A673 (cell line): Measurements from ENCODE around the gene PRKG1. TPM values are rescaled to one million over a fixed set of nuclear protein-coding genes. Genes with fewer than 3 reads are reported as not detected.

Experiments used
- BruUV-seq: library from RNA; stranded (reverse); fragments of 400-500 nt; replicated peaks from 2 replicates; lab custom pipeline; 2021; lab: Mats Ljungman, UMichigan
- CTCF ChIA-PET: fragments of 300-600 bp; sonication (Branson Sonifier 250); formaldehyde crosslinking; loops from one replicate; lab custom pipeline; 2022; ENCODE audit warnings: antibody characterized with exemption; lab: Charles Lee
- POLR2A ChIA-PET: fragments of 300-600 bp; sonication (Branson Sonifier 250); formaldehyde crosslinking; loops from one replicate; lab custom pipeline; 2022; ENCODE audit warnings: antibody characterized with exemption; ENCODE audit not compliant: low non-redundant PET; lab: Charles Lee
- DNase-seq: peaks from one replicate; pipeline ENCODE4 v3.0.0-alpha.2; 2015; ENCODE audit warnings: low spot score
- H3K27ac ChIP-seq: fragments of 200-600 bp; sonication (generic); 2 replicates; pipeline ENCODE4 v1.5.1; 2016; ENCODE audit warnings: mixed run types, low read depth, mild to moderate bottlenecking, mixed read lengths, antibody characterized with exemption, low read length; ENCODE audit not compliant: poor library complexity, severe bottlenecking
- H3K27me3 ChIP-seq: fragments of 200-600 bp; sonication (generic); replicated peaks from 2 replicates; pipeline ENCODE4 v1.6.1; 2017; ENCODE audit warnings: mixed run types, low read depth, mild to moderate bottlenecking, mixed read lengths, antibody characterized with exemption, low read length; ENCODE audit not compliant: insufficient read depth, poor library complexity
- H3K36me3 ChIP-seq: fragments of 200-600 bp; sonication (generic); 2 replicates; pipeline ENCODE4 v1.6.1; 2016; ENCODE audit warnings: mixed run types, mild to moderate bottlenecking, mixed read lengths, antibody characterized with exemption, low read length; ENCODE audit not compliant: insufficient read depth, poor library complexity, severe bottlenecking
- H3K4me1 ChIP-seq: fragments of 200-600 bp; sonication (generic); 2 replicates; pipeline ENCODE4 v1.6.1; 2017; ENCODE audit warnings: mixed run types, mild to moderate bottlenecking, mixed read lengths, antibody characterized with exemption, low read length; ENCODE audit not compliant: insufficient read depth, poor library complexity, severe bottlenecking
- H3K4me3 ChIP-seq: fragments of 200-600 bp; sonication (generic); 2 replicates; pipeline ENCODE4 v1.5.1; 2016; ENCODE audit warnings: low read depth, mixed run types, mild to moderate bottlenecking, mixed read lengths, low read length; ENCODE audit not compliant: poor library complexity, severe bottlenecking
- H3K9me3 ChIP-seq: fragments of 200-600 bp; sonication (generic); 2 replicates; pipeline ENCODE4 v1.6.1; 2016; ENCODE audit warnings: mixed run types, low read depth, mild to moderate bottlenecking, mixed read lengths, antibody characterized with exemption, low read length; ENCODE audit not compliant: poor library complexity, severe bottlenecking
- CTCF ChIP-seq: fragments of 300-800, 200-600 bp; sonication (generic); conservative IDR thresholded peaks from 2 replicates; pipeline ENCODE4 v1.5.1; 2017; ENCODE audit warnings: low read depth, mild to moderate bottlenecking, antibody characterized with exemption, low read length, moderate library complexity, mixed read lengths
- EZH2 ChIP-seq: fragments of 200-600 bp; sonication (generic); IDR thresholded peaks from 2 replicates; pipeline ENCODE4 v1.6.1; 2017; ENCODE audit warnings: borderline replicate concordance, low read depth, mild to moderate bottlenecking, mixed read lengths, antibody characterized with exemption, low read length; ENCODE audit not compliant: poor library complexity, severe bottlenecking
- intact Hi-C: fragments of 100-400 bp; cut with micrococcal nuclease; formaldehyde crosslinking; loops from one replicate; pipeline ENCODE4 v1.10.0; 2022; ENCODE audit not compliant: unreplicated experiment
- total RNA-seq: library from RNA; stranded (reverse); gene quantifications from 2 replicates; pipeline ENCODE4 v1.2.3, GENCODE V29; 2021

Gene PRKG1
- total RNA-seq, 1 experiment from 2014 or later, result 0.58 TPM

- no peak for TF ChIP-seq CTCF
- no peak for TF ChIP-seq EZH2
- BruUV-seq, result no TSS peak
- H3K9me3 ChIP-seq, result no peaks in the 10 kb centered on the region
- H3K4me1 ChIP-seq, result no peaks in the 10 kb centered on the region
- POLR2A ChIA-PET, result no interaction called here
- no peaks in the 10 kb centered on the region for H3K27me3 ChIP-seq
- no peak for DNase-seq
- no peak overlapping the region for H3K4me3 ChIP-seq
- no peak overlapping the region for H3K27ac ChIP-seq
- CTCF ChIA-PET, result no interaction called here
- intact Hi-C loops, result no loop called here
- H3K36me3 ChIP-seq, result no peaks in the 10 kb centered on the region
Measured at GRCh38 chr10:51510231-51510630, 435.9 kb downstream of the PRKG1 start.

- Histone ChIP-seq H3K9me3 (no peaks in the 10 kb centered on the region), H3K36me3 (no peaks in the 10 kb centered on the region), H3K27me3 (no peaks in the 10 kb centered on the region), H3K27ac (no peak overlapping the region), H3K4me3 (no peak overlapping the region), H3K4me1 (no peaks in the 10 kb centered on the region)
- ChIA-PET CTCF (no interaction called here), POLR2A (no interaction called here)
- BruUV-seq, result no TSS peak
- TF ChIP-seq CTCF (no peak), EZH2 (no peak)
- intact Hi-C loops, result no loop called here
- DNase-seq, result no peak
Measured at GRCh38 chr10:51521605-51522004, 447.3 kb downstream of the PRKG1 start.

- no TSS peak for BruUV-seq
- intact Hi-C loops, result no loop called here
- no peak for DNase-seq
- H3K36me3 ChIP-seq, result no peaks in the 10 kb centered on the region
- POLR2A ChIA-PET, result no interaction called here
- no peaks in the 10 kb centered on the region for H3K9me3 ChIP-seq
- H3K27me3 ChIP-seq, result peaks cover 8% of the 10 kb centered on the region
- CTCF ChIA-PET, result no interaction called here
- TF ChIP-seq EZH2 (no peak), CTCF (no peak)
- no peak overlapping the region for H3K27ac ChIP-seq
- no peak overlapping the region for H3K4me3 ChIP-seq
- H3K4me1 ChIP-seq, result no peaks in the 10 kb centered on the region
Measured at GRCh38 chr10:51522858-51523257, 448.6 kb downstream of the PRKG1 start.
